B cell (primary cell): ENCODE results near the gene MAPK9. TPM values are rescaled to one million over a fixed set of nuclear protein-coding genes. Genes with fewer than 3 reads are reported as not detected.

ENCODE experiments used
- ATAC-seq: fragments of 200-7000 bp; cut with Tn5 transposase; one replicate; pipeline ENCODE4 v1.10.0; 2021; ENCODE audit warnings: low read depth, mild to moderate bottlenecking, moderate number of reproducible peaks, moderate library complexity
- CTCF ChIA-PET: fragments of 350-600 bp; sonication (Branson Sonifier 250); formaldehyde crosslinking; loops from one replicate; lab custom pipeline; 2021; ENCODE audit warnings: antibody characterized with exemption, inconsistent platforms; lab: Charles Lee
- POLR2A ChIA-PET: fragments of 350-600 bp; sonication (Branson Sonifier 250); formaldehyde crosslinking; loops from one replicate; lab custom pipeline; 2021; ENCODE audit warnings: antibody characterized with exemption; lab: Charles Lee
- DNase-seq: peaks from one replicate; pipeline ENCODE4 v3.0.0; 2013
- H2AFZ ChIP-seq: 2 replicates; pipeline ENCODE4 v1.6.1; 2012; ENCODE audit warnings: mild to moderate bottlenecking, low read depth, low read length; ENCODE audit not compliant: insufficient read depth, poor library complexity, severe bottlenecking
- H3K27ac ChIP-seq, 2 donors: 1 replicate in 1 of 2; 2 replicates in 1 of 2; pipeline ENCODE4 v1.5.1; 2012 to 2013; ENCODE audit warnings: low read length in 2 of 2, mild to moderate bottlenecking in 2 of 2, moderate library complexity in 1 of 2
- H3K27me3 ChIP-seq, 4 experiments: fragments of 200-600 bp in 1 of 4; sonication (generic) in 1 of 4; replicated peaks in 1 of 4; 1 replicate in 2 of 4; 2 replicates in 2 of 4; pipeline versions ENCODE4 v1.6.1 to v1.7.0; 2013 to 2016; ENCODE audit warnings: low read length in 3 of 4, mild to moderate bottlenecking in 2 of 4, mixed read lengths in 1 of 4, moderate library complexity in 1 of 4; ENCODE audit not compliant: insufficient read depth in 4 of 4, control insufficient read depth in 3 of 4; ENCODE audit errors: control extremely low read depth in 1 of 4
- H3K36me3 ChIP-seq, 2 experiments: replicated peaks in 1 of 2; 1 replicate in 1 of 2; 2 replicates in 1 of 2; pipeline versions ENCODE4 v1.6.1 to v1.7.1; 2013; ENCODE audit warnings: low read length in 1 of 2; ENCODE audit not compliant: insufficient read depth in 2 of 2, control insufficient read depth in 1 of 2; ENCODE audit errors: control extremely low read depth in 1 of 2, extremely low read depth in 1 of 2
- H3K4me1 ChIP-seq, 2 donors: fragments of 200-600 bp in 1 of 2; sonication (generic) in 1 of 2; 1 replicate in 1 of 2; 2 replicates in 1 of 2; pipeline versions ENCODE4 v1.5.1 to v1.6.1; 2013 to 2017; ENCODE audit warnings: low read length in 2 of 2; ENCODE audit not compliant: control insufficient read depth in 2 of 2, insufficient read depth in 2 of 2
- H3K4me2 ChIP-seq: replicated peaks from 2 replicates; pipeline ENCODE3; 2012; ENCODE audit warnings: mild to moderate bottlenecking, low read depth, low read length; ENCODE audit not compliant: poor library complexity, severe bottlenecking
- H3K4me3 ChIP-seq, 5 experiments: fragments of 200-600 bp in 1 of 5; sonication (generic) in 1 of 5; 1 replicate in 3 of 5; 2 replicates in 2 of 5; pipeline versions ENCODE4 v1.5.1 to v1.7.0; 2011 to 2016; ENCODE audit warnings: low read length in 4 of 5, mild to moderate bottlenecking in 4 of 5, low read depth in 2 of 5, control low read depth in 1 of 5, moderate library complexity in 1 of 5; ENCODE audit not compliant: insufficient read depth in 1 of 5; ENCODE audit errors: control extremely low read depth in 1 of 5, extremely low read depth in 1 of 5
- H3K79me2 ChIP-seq: fragments of 200-600 bp; sonication (generic); one replicate; pipeline ENCODE4 v1.6.0; 2016; ENCODE audit warnings: low read length; ENCODE audit not compliant: control insufficient read depth, insufficient read depth
- H3K9ac ChIP-seq: fragments of 200-600 bp; sonication (generic); 2 replicates; pipeline ENCODE4 v1.6.1; 2017; ENCODE audit warnings: mild to moderate bottlenecking, low read length, moderate library complexity
- H3K9me3 ChIP-seq, 3 donors: one replicate each; pipeline versions ENCODE4 v1.6.1 to v1.7.1; 2013; ENCODE audit warnings: low read length in 2 of 3; ENCODE audit not compliant: control insufficient read depth in 2 of 3, insufficient read depth in 1 of 3; ENCODE audit errors: control extremely low read depth in 1 of 3
- H4K20me1 ChIP-seq: 2 replicates; pipeline ENCODE4 v1.6.0; 2012; ENCODE audit warnings: mild to moderate bottlenecking, low read length; ENCODE audit not compliant: insufficient read depth, control insufficient read depth, poor library complexity, severe bottlenecking
- H3K27ac Mint-ChIP-seq: one replicate; pipeline ENCODE4 v1.8.0; 2021; ENCODE audit warnings: mixed read lengths
- H3K27me3 Mint-ChIP-seq: one replicate; pipeline ENCODE4 v1.8.0; 2021; ENCODE audit warnings: mixed read lengths
- H3K4me1 Mint-ChIP-seq: one replicate; pipeline ENCODE4 v1.8.0; 2021; ENCODE audit warnings: mixed read lengths
- H3K4me3 Mint-ChIP-seq: one replicate; pipeline ENCODE4 v1.8.0; 2021; ENCODE audit warnings: mixed read lengths
- H3K9me3 Mint-ChIP-seq: one replicate; pipeline ENCODE4 v1.8.0; 2022; ENCODE audit warnings: mixed read lengths; ENCODE audit not compliant: insufficient read depth
- EZH2 ChIP-seq: IDR thresholded peaks from 2 replicates; pipeline ENCODE4 v1.6.1; 2012; ENCODE audit warnings: borderline replicate concordance, low read depth, mild to moderate bottlenecking, moderate library complexity, low read length; ENCODE audit not compliant: insufficient read depth, poor library complexity, severe bottlenecking
- WGBS: methylation state at CpG from one replicate; pipeline ENCODE4 v1.1.5; 2013; ENCODE audit warnings: missing lambda C conversion rate; ENCODE audit not compliant: insufficient coverage; 5-methylcytosine and 5-hydroxymethylcytosine counted together
- intact Hi-C: fragments of 100-400 bp; cut with micrococcal nuclease; formaldehyde crosslinking; loops from one replicate; pipeline ENCODE4 v1.10.0; 2022
- polyA plus RNA-seq: library from polyadenylated mRNA; depleted of rRNA; stranded (reverse); fragments of >200 nt; gene quantifications from 2 replicates; pipeline ENCODE4 v1.2.3, GENCODE V29; 2012
- total RNA-seq, 2 donors: library from RNA; stranded (reverse); fragments of 120-200 nt in 1 of 2; gene quantifications; 1 replicate in 1 of 2; 2 replicates in 1 of 2; pipeline versions ENCODE4 v1.2.3 to v1.2.4, GENCODE V29; 2013 to 2022
- TF ChIP-seq, protein P1 (sequence below): fragments of 200-600 bp; IDR thresholded peaks from one replicate; pipeline ENCODE4 v1.8.0; 2022; ENCODE audit warnings: antibody characterized with exemption, mild to moderate bottlenecking

The MAPK9 gene
- total and polyA plus RNA-seq, 2 donors (not counting 1 experiment from before 2014, with no cell fraction given): 19.7 to 40.4 TPM

GRCh38 chr5:180281706-180282105 lies 10.2 kb downstream of the MAPK9 start:
- Histone ChIP-seq H3K4me2 (no peak overlapping the region), H3K4me1 (no peaks in the 10 kb centered on the region), H3K79me2 (peaks cover 22% of the 10 kb centered on the region), H3K27ac (no peak overlapping the region), H2AFZ (no peak overlapping the region), H3K4me3 (no peak overlapping the region), H3K36me3 (peaks cover 0 to 62% of the 10 kb centered on the region in 2 experiments), H3K9me3 (peaks cover 0 to 3% (median 0%) of the 10 kb centered on the region in 3 donors), H3K27me3 (no peaks in the 10 kb centered on the region), H3K9ac (no peak overlapping the region), H4K20me1 (peaks cover 26% of the 10 kb centered on the region)
- no peaks in the 10 kb centered on the region for H3K27me3 Mint-ChIP-seq
- peaks cover 2% of the 10 kb centered on the region for H3K9me3 Mint-ChIP-seq
- intact Hi-C loops: no loop called here
- no peak overlapping the region for H3K27ac Mint-ChIP-seq
- 100% methylated on average over 9 of the region's 10 CpGs for WGBS
- CTCF ChIA-PET: interaction anchor here (1.3 kb wide), 1 partner anchor 34 kb away, joined by 4 read pairs; no protein-coding TSS in a partner anchor
- H3K4me3 Mint-ChIP-seq: no peak overlapping the region
- POLR2A ChIA-PET: no interaction called here
- TF ChIP-seq, protein P1, sequence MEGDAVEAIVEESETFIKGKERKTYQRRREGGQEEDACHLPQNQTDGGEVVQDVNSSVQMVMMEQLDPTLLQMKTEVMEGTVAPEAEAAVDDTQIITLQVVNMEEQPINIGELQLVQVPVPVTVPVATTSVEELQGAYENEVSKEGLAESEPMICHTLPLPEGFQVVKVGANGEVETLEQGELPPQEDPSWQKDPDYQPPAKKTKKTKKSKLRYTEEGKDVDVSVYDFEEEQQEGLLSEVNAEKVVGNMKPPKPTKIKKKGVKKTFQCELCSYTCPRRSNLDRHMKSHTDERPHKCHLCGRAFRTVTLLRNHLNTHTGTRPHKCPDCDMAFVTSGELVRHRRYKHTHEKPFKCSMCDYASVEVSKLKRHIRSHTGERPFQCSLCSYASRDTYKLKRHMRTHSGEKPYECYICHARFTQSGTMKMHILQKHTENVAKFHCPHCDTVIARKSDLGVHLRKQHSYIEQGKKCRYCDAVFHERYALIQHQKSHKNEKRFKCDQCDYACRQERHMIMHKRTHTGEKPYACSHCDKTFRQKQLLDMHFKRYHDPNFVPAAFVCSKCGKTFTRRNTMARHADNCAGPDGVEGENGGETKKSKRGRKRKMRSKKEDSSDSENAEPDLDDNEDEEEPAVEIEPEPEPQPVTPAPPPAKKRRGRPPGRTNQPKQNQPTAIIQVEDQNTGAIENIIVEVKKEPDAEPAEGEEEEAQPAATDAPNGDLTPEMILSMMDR: no peak
- no peak for TF ChIP-seq EZH2
- ATAC-seq (no peak), DNase-seq (no peak)
- H3K4me1 Mint-ChIP-seq: no peaks in the 10 kb centered on the region

- ATAC-seq (no peak), DNase-seq (no peak)
- Mint-ChIP-seq H3K4me1 (no peaks in the 10 kb centered on the region), H3K27ac (no peak overlapping the region), H3K9me3 (peaks cover 15% of the 10 kb centered on the region), H3K4me3 (no peak overlapping the region), H3K27me3 (no peaks in the 10 kb centered on the region)
- Histone ChIP-seq H3K9ac (no peak overlapping the region), H4K20me1 (no peaks in the 10 kb centered on the region), H3K27me3 (no peaks in the 10 kb centered on the region), H3K4me3 (no peak overlapping the region), H3K36me3 (peaks cover 0 to 39% of the 10 kb centered on the region in 2 experiments), H3K4me1 (no peaks in the 10 kb centered on the region), H3K27ac (no peak overlapping the region), H2AFZ (no peak overlapping the region), H3K4me2 (no peak overlapping the region), H3K9me3 (peaks cover 3 to 19% (median 10%) of the 10 kb centered on the region in 3 donors), H3K79me2 (no peaks in the 10 kb centered on the region)
- no CpG with 5 or more reads among the region's 1 CpG for WGBS
- ChIA-PET POLR2A (no interaction called here), CTCF (interaction anchor here (1.1 to 1.4 kb wide), 2 partner anchors 16 to 41 kb away, joined by 3 read pairs; no protein-coding TSS in a partner anchor)
- intact Hi-C loops: no loop called here
- no peak for TF ChIP-seq EZH2
- TF ChIP-seq, protein P1: no peak
These were observed 17.2 kb downstream of the MAPK9 start for GRCh38 chr5:180274695-180275094.
